GM19099 (cell line): ENCODE data around the gene FEM1B.

Experiments
- POLR2A ChIP-seq: IDR thresholded peaks from 3 replicates; pipeline ENCODE4 v1.6.1; 2011; ENCODE audit warnings: low read depth; ENCODE audit not compliant: insufficient read length; ENCODE audit errors: extremely low read depth

The FEM1B gene

DNA sequence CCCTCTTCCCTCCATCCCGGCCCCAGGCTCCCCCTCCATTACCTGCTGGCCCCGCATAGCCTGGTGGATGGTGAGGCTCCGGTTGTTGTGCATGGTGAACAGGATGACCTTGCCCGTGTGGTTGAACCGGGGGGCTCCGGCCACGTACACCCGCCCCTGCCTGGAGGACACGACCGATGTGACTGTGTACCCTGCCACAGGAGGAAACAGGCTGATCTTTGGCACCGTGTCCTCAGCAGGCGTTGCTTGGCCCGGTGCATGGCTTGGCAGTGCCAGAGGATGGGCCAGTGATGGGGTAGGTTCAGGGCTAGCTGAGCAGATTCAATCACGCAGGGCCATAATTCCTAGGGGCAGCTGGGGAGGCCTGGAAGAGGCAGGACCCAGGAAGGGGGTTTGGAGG is 58.1 kb downstream of the FEM1B start:
- TF ChIP-seq POLR2A = no peak

DNA sequence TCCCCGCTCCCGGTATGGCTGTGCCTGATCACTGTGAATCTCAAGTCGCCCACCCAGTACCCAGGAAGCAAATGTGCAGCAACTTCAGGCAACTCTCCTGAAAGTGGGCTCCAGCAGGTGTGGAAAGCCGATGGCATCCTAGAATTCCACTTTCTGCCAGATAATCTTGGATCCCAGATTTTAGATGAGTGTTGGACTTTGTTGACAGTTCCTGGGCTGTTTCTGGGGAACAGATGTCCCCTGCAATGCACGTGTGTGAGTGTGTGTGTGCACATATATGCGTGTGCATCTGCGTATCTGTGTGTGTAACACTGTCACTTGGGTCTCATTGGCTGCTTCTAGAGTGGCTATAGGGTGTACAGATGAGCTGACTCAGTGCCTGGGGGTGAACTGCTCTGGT is 59.0 kb downstream of the FEM1B start:
- TF ChIP-seq POLR2A = no peak

DNA sequence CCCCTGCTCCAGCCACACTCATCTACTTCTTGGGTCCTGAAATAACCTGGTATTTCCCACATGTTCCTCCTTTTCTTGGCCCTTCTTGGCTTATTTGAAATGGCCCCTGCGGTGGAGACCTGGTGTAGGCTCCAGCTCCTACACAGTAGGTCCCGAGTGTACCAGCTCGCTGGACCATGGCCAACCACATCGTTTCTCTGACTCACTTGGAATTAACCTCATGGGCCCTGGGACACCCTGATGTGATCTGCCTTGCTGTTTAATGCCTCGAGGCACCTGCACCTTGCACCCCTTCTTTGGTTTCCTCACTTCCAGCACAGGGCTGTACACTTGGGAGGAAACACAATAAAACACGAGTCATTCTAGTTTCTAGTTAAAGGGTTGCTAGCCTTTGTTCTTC is 60.3 kb downstream of the FEM1B start:
- no peak for TF ChIP-seq POLR2A

GRCh38 chr15:68339481-68339880 is 61.9 kb downstream of the FEM1B start:
- TF ChIP-seq POLR2A = no peak

- TF ChIP-seq POLR2A = no peak
Measured at GRCh38 chr15:68340726-68341671, 63.5 kb downstream of the FEM1B start.

- TF ChIP-seq POLR2A = no peak
Measured at GRCh38 chr15:68341760-68342725, 64.5 kb downstream of the FEM1B start.

GRCh38 chr15:68343579-68344225 is 66.2 kb downstream of the FEM1B start:
- TF ChIP-seq POLR2A = no peak

- no peak for TF ChIP-seq POLR2A
Measured at GRCh38 chr15:68344600-68344999, 67.1 kb downstream of the FEM1B start.
